Sigmoid colon (tissue), 4 donors: ENCODE data around the gene OR2F1.

Experiments used
- EP300 ChIP-seq, 4 donors: sonication (generic); formaldehyde crosslinking; IDR thresholded peaks; one replicate each; pipeline ENCODE4 v1.6.1; 2017; ENCODE audit warnings: antibody characterized with exemption in 4 of 4
- POLR2A ChIP-seq, 2 donors: fragments of 450-650 bp; IDR thresholded peaks; one replicate each; pipeline ENCODE4 v1.6.1; 2016; ENCODE audit warnings: antibody characterized with exemption in 2 of 2, mild to moderate bottlenecking in 2 of 2, moderate library complexity in 2 of 2
- POLR2AphosphoS5 ChIP-seq, 4 donors: sonication (generic); formaldehyde crosslinking; IDR thresholded peaks; one replicate each; pipeline ENCODE4 v1.6.1; 2017; ENCODE audit warnings: antibody characterized with exemption in 4 of 4
- TF ChIP-seq, protein P1 (sequence below), 4 experiments: fragments of 450-650 bp in 3 of 4; fragments of 200-600 bp in 1 of 4; IDR thresholded peaks; one replicate each; pipeline ENCODE4 v1.5.1; 2016 to 2019; ENCODE audit warnings: antibody characterized with exemption in 4 of 4, mild to moderate bottlenecking in 3 of 4, moderate library complexity in 2 of 4

DNA sequence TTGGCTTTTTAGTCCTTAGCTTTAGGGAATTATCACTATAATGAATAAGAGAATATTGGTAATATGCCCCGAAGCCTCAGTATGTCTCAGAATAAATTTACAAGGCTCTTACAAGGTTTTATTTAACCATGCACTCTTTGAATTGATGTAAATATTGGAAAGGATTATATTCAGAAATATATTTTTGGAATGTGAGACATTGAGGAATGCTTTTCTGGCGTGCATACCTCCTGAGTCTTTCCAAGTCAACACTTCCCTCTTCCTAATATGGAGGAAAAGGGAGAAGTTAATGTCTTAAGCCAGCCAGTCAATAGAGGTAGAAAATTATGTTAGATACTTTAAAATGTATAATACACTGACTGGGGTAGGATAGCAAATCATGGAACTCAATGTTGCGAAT is 1.2 kb upstream of the OR2F1 start:
- TF ChIP-seq, protein P1, sequence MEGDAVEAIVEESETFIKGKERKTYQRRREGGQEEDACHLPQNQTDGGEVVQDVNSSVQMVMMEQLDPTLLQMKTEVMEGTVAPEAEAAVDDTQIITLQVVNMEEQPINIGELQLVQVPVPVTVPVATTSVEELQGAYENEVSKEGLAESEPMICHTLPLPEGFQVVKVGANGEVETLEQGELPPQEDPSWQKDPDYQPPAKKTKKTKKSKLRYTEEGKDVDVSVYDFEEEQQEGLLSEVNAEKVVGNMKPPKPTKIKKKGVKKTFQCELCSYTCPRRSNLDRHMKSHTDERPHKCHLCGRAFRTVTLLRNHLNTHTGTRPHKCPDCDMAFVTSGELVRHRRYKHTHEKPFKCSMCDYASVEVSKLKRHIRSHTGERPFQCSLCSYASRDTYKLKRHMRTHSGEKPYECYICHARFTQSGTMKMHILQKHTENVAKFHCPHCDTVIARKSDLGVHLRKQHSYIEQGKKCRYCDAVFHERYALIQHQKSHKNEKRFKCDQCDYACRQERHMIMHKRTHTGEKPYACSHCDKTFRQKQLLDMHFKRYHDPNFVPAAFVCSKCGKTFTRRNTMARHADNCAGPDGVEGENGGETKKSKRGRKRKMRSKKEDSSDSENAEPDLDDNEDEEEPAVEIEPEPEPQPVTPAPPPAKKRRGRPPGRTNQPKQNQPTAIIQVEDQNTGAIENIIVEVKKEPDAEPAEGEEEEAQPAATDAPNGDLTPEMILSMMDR (IDR thresholded peaks at IDR 0.05): no peak
- no peak for TF ChIP-seq POLR2AphosphoS5 (IDR thresholded peaks at IDR 0.05)
- TF ChIP-seq POLR2A (IDR thresholded peaks at IDR 0.05): no peak
- no peak for TF ChIP-seq EP300 (IDR thresholded peaks at IDR 0.05)
